Measurements from ENCODE around the gene GPR50. TPM values are rescaled to one million over a fixed set of nuclear protein-coding genes. Genes with fewer than 3 reads are reported as not detected.
A peak's percentile ranks its signal among the peaks of the same experiment; 100 is the strongest.

Gene GPR50
- total RNA-seq, 6 donors from 2014 or later, result not detected

GRCh38 chrX:151225843-151226242 lies 49.5 kb downstream of the GPR50 start:
- DNase-seq, result no peak
- no peak for TF ChIP-seq EP300 (IDR thresholded peaks at IDR 0.05)
- no peak for TF ChIP-seq POLR2AphosphoS5 (IDR thresholded peaks at IDR 0.05)
- TF ChIP-seq CTCF (IDR thresholded peaks at IDR 0.05), result no peak
- no peak for TF ChIP-seq POLR2A (IDR thresholded peaks at IDR 0.05)
- no peaks in the 10 kb centered on the region for H3K4me1 ChIP-seq
- H3K9me3 ChIP-seq, result no peaks in the 10 kb centered on the region
- H3K27ac ChIP-seq, result no peak overlapping the region
- ATAC-seq (ENCODE audit: low FRiP score in 2 of 2), result no peak
- H3K27me3 ChIP-seq, result no peaks in the 10 kb centered on the region
- H3K36me3 ChIP-seq, result no peaks in the 10 kb centered on the region
- WGBS, 2 donors, result 50 to 67% methylated on average over 1 of the region's 1 CpG
- H3K4me3 ChIP-seq, result no peak overlapping the region

GRCh38 chrX:151226941-151227340 lies 50.6 kb downstream of the GPR50 start:
- Histone ChIP-seq H3K36me3 (no peaks in the 10 kb centered on the region), H3K27me3 (no peaks in the 10 kb centered on the region), H3K4me3 (no peak overlapping the region), H3K4me1 (no peaks in the 10 kb centered on the region), H3K9me3 (no peaks in the 10 kb centered on the region), H3K27ac (no peak overlapping the region)
- 73 to 74% methylated on average over 9 of the region's 9 CpGs for WGBS, 2 donors
- ATAC-seq (ENCODE audit: low FRiP score in 2 of 2) (no peak), DNase-seq (peak in 1 of 2 donors; percentile 3)
- TF ChIP-seq CTCF (IDR thresholded peaks at IDR 0.05) (no peak), POLR2A (IDR thresholded peaks at IDR 0.05) (no peak), EP300 (IDR thresholded peaks at IDR 0.05) (no peak), POLR2AphosphoS5 (IDR thresholded peaks at IDR 0.05) (no peak)

- DNase-seq, result peak in 1 of 2 donors; percentile 40
- Histone ChIP-seq H3K4me1 (no peaks in the 10 kb centered on the region), H3K27ac (no peak overlapping the region), H3K4me3 (no peak overlapping the region), H3K36me3 (no peaks in the 10 kb centered on the region), H3K27me3 (no peaks in the 10 kb centered on the region), H3K9me3 (no peaks in the 10 kb centered on the region)
- no peak for ATAC-seq (ENCODE audit: low FRiP score in 2 of 2)
- TF ChIP-seq EP300 (IDR thresholded peaks at IDR 0.05) (no peak), POLR2A (IDR thresholded peaks at IDR 0.05) (no peak), CTCF (IDR thresholded peaks at IDR 0.05) (no peak), POLR2AphosphoS5 (IDR thresholded peaks at IDR 0.05) (no peak)
- 37% methylated on average over 27 of the region's 30 CpGs; no CpG with 5 or more reads in 1 of the 2 donors for WGBS, 2 donors
These were observed 51.2 kb downstream of the GPR50 start for GRCh38 chrX:151227627-151228026.

- 89 to 94% methylated on average over 4 of the region's 4 CpGs for WGBS, 2 donors
- Histone ChIP-seq H3K27me3 (no peaks in the 10 kb centered on the region), H3K36me3 (no peaks in the 10 kb centered on the region), H3K9me3 (no peaks in the 10 kb centered on the region), H3K27ac (no peak overlapping the region), H3K4me1 (no peaks in the 10 kb centered on the region), H3K4me3 (no peak overlapping the region)
- DNase-seq, result no peak
- no peak for ATAC-seq (ENCODE audit: low FRiP score in 2 of 2)
- TF ChIP-seq CTCF (IDR thresholded peaks at IDR 0.05), result no peak
- TF ChIP-seq POLR2AphosphoS5 (IDR thresholded peaks at IDR 0.05), result no peak
- no peak for TF ChIP-seq POLR2A (IDR thresholded peaks at IDR 0.05)
- TF ChIP-seq EP300 (IDR thresholded peaks at IDR 0.05), result no peak
These were observed 52.6 kb downstream of the GPR50 start for GRCh38 chrX:151228935-151229334.

Small RNAs within 50 kb of the gene (small RNA-seq; reads per million reads assigned to genes)
- 0 reads per million in 4 donors for gene MIR4330

Other genes starting within 250 kb of the GPR50 start
- gene HMGB3, start 193.2 kb upstream of the GPR50 start, total RNA-seq, result 10 to 100 TPM in 5 of 6 donors, 1 to 10 TPM in 1; 8.1 to 21.5 (median 18.5) TPM
- gene VMA21, start 220.6 kb downstream of the GPR50 start, total RNA-seq, result 10 to 100 TPM in 5 of 6 donors, 1 to 10 TPM in 1; 9.4 to 30.7 (median 25.0) TPM